Amniotic stem cell (primary cell): ENCODE results near the gene CLNK.

Source experiments
- DNase-seq: peaks from one replicate; lab custom pipeline; 2025; lab: John Stamatoyannopoulos, UW

The CLNK gene

GRCh38 chr4:10684631-10685030 is at the start of gene CLNK:
Gene CLNK, minus strand, starts transcription at chr4:10684768. Its CDS starts 16,899 bp downstream, at chr4:10667869.
- DNase-seq = no peak

GRCh38 chr4:10733481-10734062 is 49.0 kb upstream of the CLNK start:
- no peak for DNase-seq

- no peak for DNase-seq
Observed at GRCh38 chr4:10732914-10733415, 48.4 kb upstream of the CLNK start.

GRCh38 chr4:10732235-10732913 is 47.8 kb upstream of the CLNK start:
- no peak for DNase-seq

- no peak for DNase-seq
Observed at GRCh38 chr4:10731690-10732089, 47.1 kb upstream of the CLNK start.

- DNase-seq = no peak
Observed at GRCh38 chr4:10731162-10731561, 46.6 kb upstream of the CLNK start.

- DNase-seq = no peak
Observed at GRCh38 chr4:10730590-10730989, 46.0 kb upstream of the CLNK start.

- no peak for DNase-seq
Observed at GRCh38 chr4:10730019-10730418, 45.5 kb upstream of the CLNK start.

GRCh38 chr4:10729366-10729765 is 44.8 kb upstream of the CLNK start:
- no peak for DNase-seq

- no peak for DNase-seq
Observed at GRCh38 chr4:10728016-10728415, 43.4 kb upstream of the CLNK start.

GRCh38 chr4:10727140-10727880 is 42.7 kb upstream of the CLNK start:
- DNase-seq = no peak

GRCh38 chr4:10722957-10723356 is 38.4 kb upstream of the CLNK start:
- DNase-seq = no peak

GRCh38 chr4:10721616-10722015 is 37.0 kb upstream of the CLNK start:
- DNase-seq = no peak

- DNase-seq = no peak
Observed at GRCh38 chr4:10716163-10716562, 31.6 kb upstream of the CLNK start.

- peak; percentile 10 for DNase-seq
Observed at GRCh38 chr4:10715696-10716095, 31.1 kb upstream of the CLNK start.

- no peak for DNase-seq
Observed at GRCh38 chr4:10715135-10715534, 30.6 kb upstream of the CLNK start.

GRCh38 chr4:10713591-10713990 is 29.0 kb upstream of the CLNK start:
- DNase-seq = no peak

- DNase-seq = no peak
Observed at GRCh38 chr4:10706236-10706635, 21.7 kb upstream of the CLNK start.

GRCh38 chr4:10704430-10704810 is 19.9 kb upstream of the CLNK start:
- DNase-seq = no peak

GRCh38 chr4:10703766-10704429 is 19.3 kb upstream of the CLNK start:
- no peak for DNase-seq

GRCh38 chr4:10703156-10703555 is 18.6 kb upstream of the CLNK start:
- DNase-seq = no peak

- DNase-seq = no peak
Observed at GRCh38 chr4:10701702-10702460, 17.3 kb upstream of the CLNK start.
